ENCODE measurements around the gene PRG3. TPM values are rescaled to one million over a fixed set of nuclear protein-coding genes. Genes with fewer than 3 reads are reported as not detected.

PRG3 gene
- total and polyA plus RNA-seq, 2 donors (not counting 1 experiment from before 2014, with no cell fraction given): not detected

DNA sequence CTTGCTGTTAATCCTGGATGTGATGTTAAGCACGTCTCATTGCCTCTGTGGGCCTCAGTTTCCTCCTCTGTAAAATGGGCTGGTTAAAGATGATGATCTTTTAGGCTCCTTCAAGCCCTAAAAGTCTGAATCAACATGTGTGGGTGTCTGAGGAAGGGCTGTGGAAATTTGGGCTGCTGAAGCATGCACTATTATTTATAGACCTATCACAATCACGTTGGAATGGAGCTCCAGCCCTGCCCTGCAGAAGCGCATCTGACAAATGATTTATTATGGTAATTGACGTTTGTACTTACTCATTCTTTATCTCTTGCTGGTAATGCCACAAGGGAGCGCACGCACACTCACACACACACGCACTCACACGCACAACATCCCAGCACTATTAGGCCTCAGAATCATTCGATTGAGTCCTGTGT, 22.4 kb downstream of the PRG3 start:
- H3K27ac Mint-ChIP-seq: no peak overlapping the region
- Histone ChIP-seq H2AFZ (ENCODE audit: insufficient read depth, low read depth, low read length, poor library complexity, severe bottlenecking) (no peak overlapping the region), H3K4me3 (ENCODE audit: control extremely low read depth in 1 of 5, extremely low read depth in 1 of 5, insufficient read depth in 1 of 5, low read depth in 2 of 5, low read length in 4 of 5) (no peak overlapping the region), H3K4me2 (replicated peaks; ENCODE audit: low read depth, low read length, poor library complexity, severe bottlenecking) (no peak overlapping the region), H3K27me3 (replicated peaks in 1 of 4; ENCODE audit: control extremely low read depth in 1 of 4, control insufficient read depth in 3 of 4, insufficient read depth in 4 of 4, low read length in 3 of 4) (peaks cover 0 to 8% (median 2%) of the 10 kb centered on the region in 4 experiments), H3K4me1 (ENCODE audit: control insufficient read depth in 2 of 2, insufficient read depth in 2 of 2, low read length in 2 of 2) (no peaks in the 10 kb centered on the region), H3K79me2 (ENCODE audit: control insufficient read depth, insufficient read depth, low read length) (no peaks in the 10 kb centered on the region), H3K9me3 (ENCODE audit: control extremely low read depth in 1 of 3, control insufficient read depth in 2 of 3, insufficient read depth in 1 of 3, low read length in 2 of 3) (no peaks in the 10 kb centered on the region), H3K36me3 (replicated peaks in 1 of 2; ENCODE audit: control extremely low read depth in 1 of 2, control insufficient read depth in 1 of 2, extremely low read depth in 1 of 2, insufficient read depth in 2 of 2, low read length in 1 of 2) (no peaks in the 10 kb centered on the region), H3K9ac (ENCODE audit: low read length) (no peak overlapping the region), H3K27ac (ENCODE audit: low read length in 2 of 2) (no peak overlapping the region), H4K20me1 (ENCODE audit: control insufficient read depth, insufficient read depth, low read length, poor library complexity, severe bottlenecking) (no peaks in the 10 kb centered on the region)
- ChIA-PET POLR2A (no interaction called here), CTCF (interaction anchor here (1.1 to 1.5 kb wide), 3 partner anchors 8 to 11 kb away, joined by 4 read pairs; no protein-coding TSS in a partner anchor)
- H3K27me3 Mint-ChIP-seq: peaks cover 39% of the 10 kb centered on the region
- intact Hi-C loops (cut with micrococcal nuclease): no loop called here
- TF ChIP-seq, protein P1, sequence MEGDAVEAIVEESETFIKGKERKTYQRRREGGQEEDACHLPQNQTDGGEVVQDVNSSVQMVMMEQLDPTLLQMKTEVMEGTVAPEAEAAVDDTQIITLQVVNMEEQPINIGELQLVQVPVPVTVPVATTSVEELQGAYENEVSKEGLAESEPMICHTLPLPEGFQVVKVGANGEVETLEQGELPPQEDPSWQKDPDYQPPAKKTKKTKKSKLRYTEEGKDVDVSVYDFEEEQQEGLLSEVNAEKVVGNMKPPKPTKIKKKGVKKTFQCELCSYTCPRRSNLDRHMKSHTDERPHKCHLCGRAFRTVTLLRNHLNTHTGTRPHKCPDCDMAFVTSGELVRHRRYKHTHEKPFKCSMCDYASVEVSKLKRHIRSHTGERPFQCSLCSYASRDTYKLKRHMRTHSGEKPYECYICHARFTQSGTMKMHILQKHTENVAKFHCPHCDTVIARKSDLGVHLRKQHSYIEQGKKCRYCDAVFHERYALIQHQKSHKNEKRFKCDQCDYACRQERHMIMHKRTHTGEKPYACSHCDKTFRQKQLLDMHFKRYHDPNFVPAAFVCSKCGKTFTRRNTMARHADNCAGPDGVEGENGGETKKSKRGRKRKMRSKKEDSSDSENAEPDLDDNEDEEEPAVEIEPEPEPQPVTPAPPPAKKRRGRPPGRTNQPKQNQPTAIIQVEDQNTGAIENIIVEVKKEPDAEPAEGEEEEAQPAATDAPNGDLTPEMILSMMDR (IDR thresholded peaks at IDR 0.05): no peak
- TF ChIP-seq EZH2 (IDR thresholded peaks at IDR 0.05; ENCODE audit: borderline replicate concordance, insufficient read depth, low read depth, low read length, poor library complexity, severe bottlenecking): no peak
- no peak for DNase-seq
- H3K4me1 Mint-ChIP-seq: no peaks in the 10 kb centered on the region
- WGBS (ENCODE audit: insufficient coverage): 92% methylated on average over 5 of the region's 9 CpGs
- no peak overlapping the region for H3K4me3 Mint-ChIP-seq
- no peak for ATAC-seq (ENCODE audit: low read depth)
- no peaks in the 10 kb centered on the region for H3K9me3 Mint-ChIP-seq (ENCODE audit: insufficient read depth)

DNA sequence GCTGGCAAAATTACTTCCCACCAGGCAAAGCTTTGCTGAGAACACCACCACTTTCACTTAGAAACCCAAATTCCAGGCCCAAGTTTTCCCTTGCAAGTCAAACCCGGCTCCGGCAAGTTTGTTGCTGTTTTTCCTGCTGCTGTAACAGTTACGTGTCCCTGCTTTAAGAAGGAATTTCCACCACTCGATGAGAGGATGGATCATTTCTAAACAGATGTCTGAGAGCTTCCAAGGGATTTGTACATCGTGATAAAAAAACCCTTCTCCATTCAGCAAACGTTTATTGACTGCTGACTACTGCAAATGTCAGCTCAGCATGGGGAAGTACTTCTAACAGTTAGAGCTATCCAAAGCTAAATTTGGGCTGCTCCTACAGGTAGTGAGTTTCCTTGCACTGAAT, 23.1 kb downstream of the PRG3 start:
- intact Hi-C loops (cut with micrococcal nuclease): no loop called here
- no peak for DNase-seq
- TF ChIP-seq EZH2 (IDR thresholded peaks at IDR 0.05; ENCODE audit: borderline replicate concordance, insufficient read depth, low read depth, low read length, poor library complexity, severe bottlenecking): no peak
- TF ChIP-seq, protein P1 (IDR thresholded peaks at IDR 0.05): no peak

More for the DNA sequence above, 23.1 kb downstream of the PRG3 start:
- no peaks in the 10 kb centered on the region for H3K4me1 Mint-ChIP-seq
- no peaks in the 10 kb centered on the region for H4K20me1 ChIP-seq (ENCODE audit: control insufficient read depth, insufficient read depth, low read length, poor library complexity, severe bottlenecking)
- H3K36me3 ChIP-seq (replicated peaks in 1 of 2; ENCODE audit: control extremely low read depth in 1 of 2, control insufficient read depth in 1 of 2, extremely low read depth in 1 of 2, insufficient read depth in 2 of 2, low read length in 1 of 2): no peaks in the 10 kb centered on the region
- H2AFZ ChIP-seq (ENCODE audit: insufficient read depth, low read depth, low read length, poor library complexity, severe bottlenecking): no peak overlapping the region
- no peaks in the 10 kb centered on the region for H3K9me3 ChIP-seq (ENCODE audit: control extremely low read depth in 1 of 3, control insufficient read depth in 2 of 3, insufficient read depth in 1 of 3, low read length in 2 of 3)
- H3K27ac ChIP-seq (ENCODE audit: low read length in 2 of 2): no peak overlapping the region
- no peak overlapping the region for H3K4me2 ChIP-seq (replicated peaks; ENCODE audit: low read depth, low read length, poor library complexity, severe bottlenecking)
- no peak overlapping the region for H3K4me3 ChIP-seq (ENCODE audit: control extremely low read depth in 1 of 5, extremely low read depth in 1 of 5, insufficient read depth in 1 of 5, low read depth in 2 of 5, low read length in 4 of 5)
- H3K79me2 ChIP-seq (ENCODE audit: control insufficient read depth, insufficient read depth, low read length): no peaks in the 10 kb centered on the region
- H3K27me3 ChIP-seq (replicated peaks in 1 of 4; ENCODE audit: control extremely low read depth in 1 of 4, control insufficient read depth in 3 of 4, insufficient read depth in 4 of 4, low read length in 3 of 4): peaks cover 0 to 5% (median 1%) of the 10 kb centered on the region in 4 experiments
- ChIA-PET CTCF (interaction anchor here (1.1 to 3.5 kb wide), 3 partner anchors 9 to 26 kb away, joined by 3 to 15 read pairs (median 4); no protein-coding TSS in a partner anchor), POLR2A (no interaction called here)
- no peak for ATAC-seq (ENCODE audit: low read depth)
- no peak overlapping the region for H3K9ac ChIP-seq (ENCODE audit: low read length)
- 48% methylated on average over 2 of the region's 6 CpGs for WGBS (ENCODE audit: insufficient coverage)
- no peak overlapping the region for H3K4me3 Mint-ChIP-seq
- H3K27me3 Mint-ChIP-seq: peaks cover 38% of the 10 kb centered on the region
- H3K9me3 Mint-ChIP-seq (ENCODE audit: insufficient read depth): no peaks in the 10 kb centered on the region
- no peaks in the 10 kb centered on the region for H3K4me1 ChIP-seq (ENCODE audit: control insufficient read depth in 2 of 2, insufficient read depth in 2 of 2, low read length in 2 of 2)
- no peak overlapping the region for H3K27ac Mint-ChIP-seq

Measured in B cell (primary cell).